LoVo (cell line): Measurements from ENCODE around the gene TRAT1.
"Not testable (repeated sequence)": the region's sequence is repeated elsewhere in the genome, so short reads cannot be mapped to it uniquely, and the experiment has no call there.

Source experiments
- DNase-seq: peaks from one replicate; pipeline ENCODE4 v3.0.0-alpha.2; 2016; ENCODE audit warnings: low spot score

TRAT1 gene

DNA sequence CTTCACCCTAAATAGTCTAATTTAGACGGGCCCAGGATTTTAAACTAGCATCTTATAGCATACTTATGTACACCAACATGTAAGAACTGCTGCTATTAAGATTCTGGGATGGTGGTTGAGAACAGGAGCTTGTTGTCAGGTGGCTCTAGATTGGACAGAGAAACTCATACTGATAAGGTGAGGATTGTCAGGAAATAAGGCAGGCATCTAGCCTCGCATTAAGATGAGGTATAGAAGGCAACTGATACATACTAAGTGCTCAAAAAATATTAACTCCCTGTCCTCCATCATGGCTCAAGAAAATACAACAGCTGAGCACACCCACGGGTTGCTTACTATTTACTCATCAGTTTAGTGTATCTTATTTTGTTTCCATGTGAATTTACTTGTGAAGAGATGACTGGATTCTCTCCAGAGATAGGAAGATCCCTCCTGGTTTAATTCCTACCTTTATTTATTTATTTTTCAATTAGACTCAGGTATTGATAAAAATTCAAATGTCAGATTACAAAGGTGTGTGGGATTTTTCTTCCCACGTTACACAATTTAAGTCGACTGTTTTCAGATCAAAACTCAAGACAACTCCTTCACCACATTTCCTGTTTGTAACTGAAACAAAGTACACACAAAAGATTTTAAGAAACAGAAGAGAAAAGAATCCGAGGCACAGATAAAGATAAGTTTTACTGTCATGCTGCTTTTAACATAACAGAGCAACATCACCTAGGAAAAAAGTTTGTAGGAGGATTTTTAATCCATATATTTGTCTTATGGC is at the start of gene TRAT1:
Gene TRAT1, plus strand, starts transcription at position 664 of the 775 bp plus-strand sequence. CDS start 142 bp downstream, outside the sequence.
- DNase-seq, result no peak

DNA sequence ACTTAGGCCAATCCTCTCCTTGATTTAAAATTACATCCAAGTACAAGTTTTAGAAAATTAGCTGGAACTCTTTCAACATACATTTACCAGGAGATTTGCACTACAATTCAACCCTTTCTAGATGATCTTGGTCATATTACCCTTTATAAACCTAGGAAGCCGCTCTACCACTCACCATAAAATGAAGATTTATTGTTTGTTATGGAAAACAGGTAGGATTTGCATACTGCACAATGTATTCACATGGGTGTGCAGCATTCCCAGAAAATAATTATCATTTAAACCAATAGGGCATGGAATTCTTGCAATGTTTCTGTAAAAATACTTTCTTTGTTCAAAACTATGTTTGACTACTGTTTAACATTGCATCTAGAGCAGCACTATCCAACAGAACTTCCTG is 46.9 kb upstream of the TRAT1 start:
- DNase-seq, result no peak

GRCh38 chr3:108779496-108779895 is 43.1 kb upstream of the TRAT1 start:
- DNase-seq, result no peak

DNA sequence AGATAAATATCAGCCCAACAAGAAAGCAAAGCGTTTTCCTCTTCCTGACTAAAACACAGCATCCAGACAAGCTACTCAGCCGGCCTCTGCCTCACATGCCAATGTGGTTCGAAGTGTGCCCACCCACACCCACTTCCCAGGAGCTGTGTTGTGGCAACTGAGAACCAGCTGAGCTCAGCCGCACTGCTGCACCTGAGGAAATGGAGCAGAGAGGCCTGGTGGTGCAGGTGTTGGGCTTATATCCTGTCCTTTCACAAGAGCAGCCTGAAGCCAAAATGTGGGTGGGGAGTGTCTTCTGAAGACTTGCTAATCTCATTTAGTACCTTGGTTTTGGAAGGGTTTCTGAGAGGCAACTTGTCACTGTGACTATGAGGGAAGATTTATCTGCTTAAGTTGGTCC is 42.4 kb upstream of the TRAT1 start:
- DNase-seq, result no peak

GRCh38 chr3:108791473-108791872 is 31.1 kb upstream of the TRAT1 start:
- no peak for DNase-seq

- no peak for DNase-seq
Observed at GRCh38 chr3:108804437-108804836, 18.1 kb upstream of the TRAT1 start.

DNA sequence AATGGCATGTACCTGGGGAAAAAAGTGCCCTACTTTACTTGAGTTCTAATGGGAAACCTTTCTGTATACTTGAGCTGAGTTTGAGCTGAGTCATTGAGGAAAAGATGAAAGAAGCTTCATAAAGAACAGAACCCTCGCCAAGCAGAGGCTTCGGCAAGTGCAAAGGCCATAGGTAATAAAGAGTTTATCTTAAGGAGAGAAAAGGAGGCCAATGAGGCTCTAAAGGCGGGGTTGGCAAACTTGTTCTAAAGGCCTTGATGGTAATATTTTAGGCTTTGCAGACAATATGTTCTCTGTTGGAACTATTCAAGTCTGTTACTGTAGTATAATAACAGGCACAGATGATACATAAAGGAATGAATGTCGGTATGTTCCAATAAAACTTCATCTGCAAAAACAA is 17.6 kb upstream of the TRAT1 start:
- DNase-seq, result peak; percentile 5

DNA sequence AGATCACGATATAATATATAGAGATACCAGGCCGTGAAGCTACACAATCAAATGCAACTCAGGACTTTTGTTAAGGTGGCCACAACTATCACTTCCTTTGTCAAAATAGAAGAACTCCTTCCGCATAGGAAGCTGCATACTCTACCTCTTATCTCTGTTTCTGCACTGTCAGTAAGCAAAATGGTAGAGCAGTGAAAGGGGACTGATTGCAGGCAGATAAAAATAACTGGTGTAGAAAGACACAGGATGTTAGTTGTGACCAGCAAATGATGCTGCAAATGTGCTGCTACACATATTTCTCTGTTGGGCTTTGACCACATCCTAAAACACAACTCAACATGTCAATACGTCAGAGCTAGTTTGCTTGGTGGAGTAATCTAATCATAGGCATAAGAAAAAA is 16.3 kb upstream of the TRAT1 start:
- DNase-seq, result no peak

DNA sequence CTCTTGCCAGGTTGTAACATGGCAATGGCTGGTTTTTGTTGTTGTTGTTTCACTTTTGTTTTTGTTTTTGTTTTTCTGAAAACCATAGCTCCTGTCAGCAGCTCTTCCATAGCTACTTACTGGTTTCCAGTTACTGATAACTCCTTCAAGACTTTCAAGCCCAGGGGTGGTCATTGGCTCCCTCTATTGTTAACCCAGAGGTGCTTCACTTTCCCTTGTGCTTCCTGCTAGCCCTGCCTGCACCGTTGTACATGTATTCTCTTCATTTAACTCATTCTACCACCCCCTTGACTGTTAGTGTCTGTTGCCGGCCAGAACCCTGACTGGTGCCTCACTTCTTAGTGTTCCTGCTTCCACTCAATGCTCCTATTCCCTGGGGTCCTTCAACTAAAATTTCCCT is 4.2 kb upstream of the TRAT1 start:
- DNase-seq, result peak; percentile 12

- no peak for DNase-seq
Observed at GRCh38 chr3:108820586-108820985, 2.0 kb upstream of the TRAT1 start.

DNA sequence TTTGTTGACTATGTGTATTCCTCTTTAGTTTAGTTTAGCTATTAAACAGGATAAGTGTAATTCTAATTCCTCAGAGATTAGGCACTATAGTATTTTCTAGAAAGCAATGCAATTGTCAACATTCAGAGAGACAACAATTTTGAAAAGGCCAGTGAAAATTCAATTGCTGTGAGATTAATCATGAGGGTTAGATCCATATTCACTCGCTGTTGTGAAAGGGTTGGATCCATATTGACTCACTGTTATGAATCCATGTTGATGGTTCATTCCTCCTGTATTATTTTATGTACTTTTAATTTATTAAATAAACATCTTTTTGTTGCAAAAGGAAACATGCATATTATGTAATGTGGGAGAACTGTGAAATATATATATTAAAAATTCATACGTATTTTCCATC is 641 bp downstream of the TRAT1 start:
- no peak for DNase-seq

DNA sequence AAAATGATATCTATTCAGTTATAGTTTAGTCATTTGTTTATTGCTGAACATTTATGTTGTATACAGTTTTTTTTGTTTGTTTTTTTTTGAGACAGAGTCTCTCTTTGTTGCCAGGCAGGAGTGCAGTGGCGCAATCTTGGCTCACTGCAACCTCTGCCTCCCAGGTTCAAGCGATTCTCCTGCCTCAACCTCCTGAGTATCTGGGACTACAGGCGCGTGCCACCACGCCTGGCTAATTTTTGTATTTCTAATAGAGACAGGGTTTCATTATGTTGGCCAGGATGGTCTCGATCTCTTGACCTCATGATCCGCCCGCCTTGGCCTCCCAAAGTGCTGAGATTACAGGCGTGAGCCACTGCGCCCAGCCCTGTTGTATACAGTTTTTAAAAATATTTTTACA is 1.2 kb downstream of the TRAT1 start:
- DNase-seq, result not testable (repeated sequence)

- DNase-seq, result no peak
Observed at GRCh38 chr3:108826309-108827187, 4.0 kb downstream of the TRAT1 start.

- no peak for DNase-seq
Observed at GRCh38 chr3:108830381-108830780, 7.8 kb downstream of the TRAT1 start.

DNA sequence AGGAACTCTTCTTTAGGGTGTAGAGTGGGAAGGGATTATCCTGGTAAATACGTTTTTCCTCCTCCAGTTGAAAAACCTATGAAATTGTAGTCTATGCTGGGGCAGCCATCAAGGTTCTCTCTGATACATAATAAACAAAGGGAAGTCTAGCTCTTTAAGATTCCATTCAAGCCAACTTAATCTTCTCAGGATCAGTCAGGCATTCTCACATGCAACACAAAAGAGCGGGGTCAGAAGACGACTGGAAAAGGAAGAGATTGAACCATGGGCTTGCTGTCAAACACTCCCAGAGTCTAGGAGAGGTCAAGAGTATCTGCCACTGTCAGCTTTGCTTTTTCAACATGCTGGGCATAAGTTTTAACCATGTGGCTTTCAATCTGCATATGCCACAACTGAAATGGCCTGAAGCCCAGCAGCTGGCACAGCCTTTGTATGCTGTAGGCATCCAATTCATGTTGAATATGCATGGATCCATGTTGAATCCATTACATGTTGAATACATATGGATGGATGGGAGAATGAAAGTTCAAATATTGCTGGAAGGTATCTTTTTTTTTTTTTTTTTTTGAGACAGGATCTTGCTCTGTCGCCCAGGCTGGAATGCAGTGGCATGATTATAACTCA is 8.5 kb downstream of the TRAT1 start:
- DNase-seq, result no peak

DNA sequence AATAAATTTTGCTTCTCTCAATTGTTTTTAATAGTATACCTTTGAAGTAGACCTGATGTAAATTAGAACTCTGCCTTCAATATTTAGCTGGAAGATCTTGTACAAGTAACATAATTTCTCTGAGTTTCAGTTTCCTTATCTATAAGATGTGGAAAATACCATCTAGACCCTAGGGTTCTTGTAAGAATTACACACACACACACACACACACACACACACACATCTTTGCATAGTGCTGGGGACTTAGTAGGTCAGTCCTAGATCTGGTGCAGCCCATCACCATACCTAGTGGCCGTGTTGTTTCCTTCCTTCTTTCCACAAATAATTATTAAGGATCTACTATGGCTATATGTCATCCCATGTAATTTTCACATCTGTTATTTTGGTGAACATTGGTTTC is 11.0 kb downstream of the TRAT1 start:
- no peak for DNase-seq

GRCh38 chr3:108834551-108834950 is 12.0 kb downstream of the TRAT1 start:
- no peak for DNase-seq

GRCh38 chr3:108835101-108835500 is 12.5 kb downstream of the TRAT1 start:
- DNase-seq, result no peak

DNA sequence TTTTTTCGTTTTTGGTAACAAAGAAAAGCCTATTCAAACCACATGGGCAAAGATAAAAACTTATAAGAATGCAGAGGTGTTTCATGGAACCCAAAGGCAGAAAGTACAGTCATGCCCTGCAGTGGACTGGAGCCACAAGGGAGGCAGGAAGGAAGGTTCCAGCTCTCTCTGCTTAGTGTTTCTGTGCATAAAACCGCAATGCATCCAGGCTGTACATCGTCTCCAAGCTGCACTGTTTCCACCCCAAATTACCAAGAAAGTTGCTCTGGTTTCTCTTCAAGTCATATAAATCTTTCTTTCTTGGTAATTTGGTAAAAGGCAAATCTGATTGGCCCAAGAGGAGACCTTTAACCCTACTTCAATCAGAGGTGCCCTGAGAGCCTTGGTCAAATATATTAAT is 15.8 kb downstream of the TRAT1 start:
- no peak for DNase-seq

DNA sequence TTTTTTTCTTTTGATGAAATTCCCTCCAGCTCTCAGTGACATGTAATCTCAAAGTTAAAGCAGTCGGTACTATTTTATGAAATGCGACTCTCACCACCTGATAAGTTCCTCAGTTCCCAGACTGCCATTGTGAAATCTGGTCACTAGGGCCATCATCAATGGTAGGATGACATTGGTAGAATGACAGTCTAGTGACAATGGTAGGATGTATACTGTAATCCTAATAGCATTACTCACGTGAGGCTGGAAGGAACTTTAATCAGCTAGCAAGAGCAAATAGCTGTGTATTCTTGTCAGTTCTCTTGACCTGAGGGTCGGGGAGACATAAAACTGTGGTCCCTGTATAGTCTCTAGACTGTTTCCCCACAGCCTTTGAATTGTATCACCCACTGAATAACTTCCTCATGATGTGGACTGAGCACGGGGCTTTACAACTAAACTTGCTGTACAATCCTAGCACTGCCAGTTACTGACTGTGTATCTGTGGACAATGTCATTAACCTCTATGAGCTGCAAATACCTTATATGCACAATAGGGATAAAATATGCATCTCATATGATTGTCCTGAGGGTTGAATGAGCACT is 23.2 kb downstream of the TRAT1 start:
- DNase-seq, result no peak

GRCh38 chr3:108847187-108847586 is 24.6 kb downstream of the TRAT1 start:
- DNase-seq, result no peak

DNA sequence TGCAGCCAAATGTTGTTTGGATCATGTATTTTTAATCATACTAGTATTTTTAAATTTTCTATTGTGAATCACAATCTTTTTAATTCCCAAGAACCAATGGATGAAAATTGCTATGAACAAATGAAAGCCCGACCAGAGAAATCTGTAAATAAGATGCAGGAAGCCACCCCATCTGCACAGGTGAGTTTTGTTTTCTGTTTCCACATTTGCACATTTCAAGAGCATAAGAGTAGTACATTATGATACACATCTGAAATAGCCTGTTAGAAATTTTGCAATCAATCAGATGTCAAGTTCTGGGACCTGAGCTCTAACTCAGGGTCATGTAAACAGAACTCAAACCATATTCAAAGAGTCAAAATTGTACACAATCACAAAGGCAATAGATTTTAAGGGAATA is 26.5 kb downstream of the TRAT1 start:
- DNase-seq, result no peak
